Keratinocyte (primary cell): ENCODE measurements around the gene MAGI2. TPM values are rescaled to one million over a fixed set of nuclear protein-coding genes. Genes with fewer than 3 reads are reported as not detected.

ENCODE experiments used
- DNase-seq: peaks from one replicate; pipeline ENCODE4 v3.0.0-alpha.2; 2011; ENCODE audit warnings: low read depth, missing footprints, low spot score
- FAIRE-seq: peaks from 2 replicates; lab custom pipeline; 2011; peaks lifted over from hg19 to GRCh38; lab: Jason Lieb, UNC
- H2AFZ ChIP-seq: 2 replicates; pipeline ENCODE4 v1.6.0; 2012; ENCODE audit warnings: low read length, control low read depth, inconsistent platforms; ENCODE audit not compliant: control insufficient read depth
- H3K27ac ChIP-seq: 2 replicates; pipeline ENCODE4 v1.5.1; 2011; ENCODE audit warnings: low read length; ENCODE audit not compliant: control insufficient read depth, insufficient read depth
- H3K27me3 ChIP-seq: 3 replicates; pipeline ENCODE4 v1.6.0; 2011; ENCODE audit warnings: low read length; ENCODE audit not compliant: control insufficient read depth, insufficient read depth; ENCODE audit errors: extremely low read depth
- H3K36me3 ChIP-seq, 2 experiments: 2 replicates in 1 of 2; 3 replicates in 1 of 2; pipeline ENCODE4 v1.5.1; 2011; ENCODE audit warnings: low read length in 2 of 2, mild to moderate bottlenecking in 1 of 2; ENCODE audit not compliant: control insufficient read depth in 2 of 2, insufficient read depth in 2 of 2; ENCODE audit errors: extremely low read depth in 1 of 2
- H3K4me1 ChIP-seq: 3 replicates; pipeline ENCODE4 v1.5.1; 2011; ENCODE audit warnings: low read length; ENCODE audit not compliant: control insufficient read depth, insufficient read depth; ENCODE audit errors: extremely low read depth
- H3K4me2 ChIP-seq: 3 replicates; pipeline ENCODE4 v1.6.0; 2011; ENCODE audit warnings: low read depth, low read length; ENCODE audit not compliant: control insufficient read depth, insufficient read depth; ENCODE audit errors: extremely low read depth
- H3K4me3 ChIP-seq, 3 experiments: fragments of 200-600 bp in 1 of 3; sonication (generic) in 1 of 3; 2 replicates in 2 of 3; 3 replicates in 1 of 3; pipeline ENCODE4 v1.5.1; 2011 to 2016; ENCODE audit warnings: low read length in 3 of 3, mild to moderate bottlenecking in 3 of 3, control low read depth in 2 of 3, inconsistent platforms in 1 of 3, low read depth in 1 of 3, mixed read lengths in 1 of 3, mixed run types in 1 of 3, moderate library complexity in 1 of 3; ENCODE audit not compliant: control insufficient read depth in 2 of 3, insufficient read depth in 2 of 3; ENCODE audit errors: extremely low read depth in 1 of 3
- H3K79me2 ChIP-seq: 2 replicates; pipeline ENCODE4 v1.6.0; 2012; ENCODE audit warnings: low read length; ENCODE audit not compliant: control insufficient read depth, insufficient read depth
- H3K9ac ChIP-seq: 3 replicates; pipeline ENCODE4 v1.6.0; 2011; ENCODE audit warnings: low read length; ENCODE audit not compliant: control insufficient read depth, insufficient read depth; ENCODE audit errors: extremely low read depth
- H3K9me1 ChIP-seq: 3 replicates; pipeline ENCODE4 v1.6.0; 2011; ENCODE audit warnings: low read length; ENCODE audit not compliant: control insufficient read depth, insufficient read depth; ENCODE audit errors: extremely low read depth
- H3K9me3 ChIP-seq: 2 replicates; pipeline ENCODE4 v1.5.1; 2012; ENCODE audit warnings: low read depth, low read length; ENCODE audit not compliant: control insufficient read depth
- H4K20me1 ChIP-seq: 3 replicates; pipeline ENCODE4 v1.6.0; 2011; ENCODE audit warnings: low read length; ENCODE audit not compliant: control insufficient read depth, insufficient read depth; ENCODE audit errors: extremely low read depth
- EZH2 ChIP-seq: IDR thresholded peaks from one replicate; pipeline ENCODE4 v1.6.1; 2012; ENCODE audit warnings: inconsistent platforms, mild to moderate bottlenecking, low read length, moderate library complexity
- dilution Hi-C: fragments of 300-500 bp; cut with MboI; formaldehyde crosslinking; loops from one replicate; pipeline ENCODE4 v1.7.0; 2020; ENCODE audit warnings: low sequenced_read_pairs; ENCODE audit not compliant: extremely low pct_ligation_motif_present
- polyA plus RNA-seq, 5 experiments: library from polyadenylated mRNA; depleted of rRNA in 3 of 5; stranded (reverse) in 3 of 5; stranded (forward) in 1 of 5; unstranded in 1 of 5; fragments of >200 nt; gene quantifications; 1 replicate in 1 of 5; 2 replicates in 3 of 5; 3 replicates in 1 of 5; pipeline versions ENCODE4 v1.2.1 to v1.2.3, GENCODE V29; 2011 to 2012; ENCODE audit warnings: missing spikeins in 2 of 5, low read depth in 1 of 5, low replicate concordance in 1 of 5
- TF ChIP-seq, protein P1 (sequence below), 3 experiments: IDR thresholded peaks in 1 of 3; conservative IDR thresholded peaks in 1 of 3; optimal IDR thresholded peaks in 1 of 3; 2 replicates in 2 of 3; 3 replicates in 1 of 3; pipeline versions ENCODE3 to v1.5.1; 2011; ENCODE audit warnings: low read length in 3 of 3, mild to moderate bottlenecking in 3 of 3, moderate library complexity in 2 of 3, control low read depth in 1 of 3, inconsistent platforms in 1 of 3; ENCODE audit not compliant: insufficient read depth in 2 of 3; ENCODE audit errors: extremely low read depth in 1 of 3

MAGI2 gene
- polyA plus RNA-seq, 1 donor (not counting 4 experiments of a cell fraction or from before 2014, with no cell fraction given) = 0.07 TPM

GRCh38 chr7:78539825-78540224 lies 913.6 kb downstream of the MAGI2 start:
- dilution Hi-C loops = no loop called here
- TF ChIP-seq EZH2 = no peak
- TF ChIP-seq, protein P1, sequence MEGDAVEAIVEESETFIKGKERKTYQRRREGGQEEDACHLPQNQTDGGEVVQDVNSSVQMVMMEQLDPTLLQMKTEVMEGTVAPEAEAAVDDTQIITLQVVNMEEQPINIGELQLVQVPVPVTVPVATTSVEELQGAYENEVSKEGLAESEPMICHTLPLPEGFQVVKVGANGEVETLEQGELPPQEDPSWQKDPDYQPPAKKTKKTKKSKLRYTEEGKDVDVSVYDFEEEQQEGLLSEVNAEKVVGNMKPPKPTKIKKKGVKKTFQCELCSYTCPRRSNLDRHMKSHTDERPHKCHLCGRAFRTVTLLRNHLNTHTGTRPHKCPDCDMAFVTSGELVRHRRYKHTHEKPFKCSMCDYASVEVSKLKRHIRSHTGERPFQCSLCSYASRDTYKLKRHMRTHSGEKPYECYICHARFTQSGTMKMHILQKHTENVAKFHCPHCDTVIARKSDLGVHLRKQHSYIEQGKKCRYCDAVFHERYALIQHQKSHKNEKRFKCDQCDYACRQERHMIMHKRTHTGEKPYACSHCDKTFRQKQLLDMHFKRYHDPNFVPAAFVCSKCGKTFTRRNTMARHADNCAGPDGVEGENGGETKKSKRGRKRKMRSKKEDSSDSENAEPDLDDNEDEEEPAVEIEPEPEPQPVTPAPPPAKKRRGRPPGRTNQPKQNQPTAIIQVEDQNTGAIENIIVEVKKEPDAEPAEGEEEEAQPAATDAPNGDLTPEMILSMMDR (optimal IDR thresholded peaks at IDR 0.05 in 1 of 3, IDR thresholded peaks at IDR 0.05 in 1 of 3, conservative IDR thresholded peaks at IDR 0.05 in 1 of 3; ENCODE audit: extremely low read depth in 1 of 3, insufficient read depth in 2 of 3, low read length in 3 of 3) = no peak

GRCh38 chr7:78535655-78536054 lies 917.8 kb downstream of the MAGI2 start:
- no peak for FAIRE-seq

More at GRCh38 chr7:78539825-78540224, 913.6 kb downstream of the MAGI2 start:
- no peak overlapping the region for H3K4me3 ChIP-seq
- no peaks in the 10 kb centered on the region for H3K36me3 ChIP-seq
- H3K79me2 ChIP-seq = no peaks in the 10 kb centered on the region
- H3K9ac ChIP-seq = no peak overlapping the region
- no peaks in the 10 kb centered on the region for H4K20me1 ChIP-seq
- H3K27me3 ChIP-seq = no peaks in the 10 kb centered on the region
- no peak overlapping the region for H3K27ac ChIP-seq
- no peak overlapping the region for H2AFZ ChIP-seq
- DNase-seq (no peak), FAIRE-seq (no peak)
- no peaks in the 10 kb centered on the region for H3K9me1 ChIP-seq
- no peaks in the 10 kb centered on the region for H3K9me3 ChIP-seq
- H3K4me2 ChIP-seq = no peak overlapping the region
- no peaks in the 10 kb centered on the region for H3K4me1 ChIP-seq

More at GRCh38 chr7:78535655-78536054, 917.8 kb downstream of the MAGI2 start:
- no peak overlapping the region for H3K9ac ChIP-seq
- H3K4me3 ChIP-seq = no peak overlapping the region
- dilution Hi-C loops = no loop called here
- H3K4me1 ChIP-seq = no peaks in the 10 kb centered on the region
- no peak for TF ChIP-seq EZH2
- TF ChIP-seq, protein P1 (optimal IDR thresholded peaks at IDR 0.05 in 1 of 3, IDR thresholded peaks at IDR 0.05 in 1 of 3, conservative IDR thresholded peaks at IDR 0.05 in 1 of 3; ENCODE audit: extremely low read depth in 1 of 3, insufficient read depth in 2 of 3, low read length in 3 of 3) = no peak
- H3K27me3 ChIP-seq = no peaks in the 10 kb centered on the region
- no peak overlapping the region for H2AFZ ChIP-seq
- no peak overlapping the region for H3K4me2 ChIP-seq
- no peaks in the 10 kb centered on the region for H3K9me1 ChIP-seq
- H3K9me3 ChIP-seq = no peaks in the 10 kb centered on the region
- no peaks in the 10 kb centered on the region for H3K36me3 ChIP-seq
- H3K27ac ChIP-seq = no peak overlapping the region
- no peak for DNase-seq
- H3K79me2 ChIP-seq = no peaks in the 10 kb centered on the region
- no peaks in the 10 kb centered on the region for H4K20me1 ChIP-seq
